ENCODE data around the gene NUCB2.

The NUCB2 gene

DNA sequence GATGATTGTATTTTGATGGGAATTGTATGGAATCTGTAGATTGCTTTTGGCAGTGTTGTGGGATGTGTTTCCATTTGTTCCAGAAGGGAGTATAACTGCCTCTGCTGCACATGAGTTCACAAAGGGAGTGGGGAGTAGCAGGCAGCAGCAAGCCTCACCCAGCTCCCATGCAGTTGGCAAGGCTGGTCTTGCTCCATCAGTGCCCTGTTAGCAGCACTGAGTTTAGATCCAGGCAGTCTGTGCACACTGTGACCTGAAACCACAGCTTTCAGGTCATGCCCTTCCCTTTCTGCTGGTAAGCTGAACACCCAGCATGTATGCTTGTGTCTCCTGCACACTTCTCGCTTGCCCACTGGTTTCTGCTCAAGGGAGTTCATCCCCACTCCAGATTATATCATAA lies 3.7 kb upstream of the NUCB2 start:
- H3K4me3 ChIP-seq (replicated peaks; ENCODE audit: low read depth, low read length), result no peak overlapping the region
- no peak for DNase-seq (ENCODE audit: low read depth)
- TF ChIP-seq, protein P1, sequence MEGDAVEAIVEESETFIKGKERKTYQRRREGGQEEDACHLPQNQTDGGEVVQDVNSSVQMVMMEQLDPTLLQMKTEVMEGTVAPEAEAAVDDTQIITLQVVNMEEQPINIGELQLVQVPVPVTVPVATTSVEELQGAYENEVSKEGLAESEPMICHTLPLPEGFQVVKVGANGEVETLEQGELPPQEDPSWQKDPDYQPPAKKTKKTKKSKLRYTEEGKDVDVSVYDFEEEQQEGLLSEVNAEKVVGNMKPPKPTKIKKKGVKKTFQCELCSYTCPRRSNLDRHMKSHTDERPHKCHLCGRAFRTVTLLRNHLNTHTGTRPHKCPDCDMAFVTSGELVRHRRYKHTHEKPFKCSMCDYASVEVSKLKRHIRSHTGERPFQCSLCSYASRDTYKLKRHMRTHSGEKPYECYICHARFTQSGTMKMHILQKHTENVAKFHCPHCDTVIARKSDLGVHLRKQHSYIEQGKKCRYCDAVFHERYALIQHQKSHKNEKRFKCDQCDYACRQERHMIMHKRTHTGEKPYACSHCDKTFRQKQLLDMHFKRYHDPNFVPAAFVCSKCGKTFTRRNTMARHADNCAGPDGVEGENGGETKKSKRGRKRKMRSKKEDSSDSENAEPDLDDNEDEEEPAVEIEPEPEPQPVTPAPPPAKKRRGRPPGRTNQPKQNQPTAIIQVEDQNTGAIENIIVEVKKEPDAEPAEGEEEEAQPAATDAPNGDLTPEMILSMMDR (IDR thresholded peaks at IDR 0.05; ENCODE audit: low read length, missing control alignments), result no peak

DNA sequence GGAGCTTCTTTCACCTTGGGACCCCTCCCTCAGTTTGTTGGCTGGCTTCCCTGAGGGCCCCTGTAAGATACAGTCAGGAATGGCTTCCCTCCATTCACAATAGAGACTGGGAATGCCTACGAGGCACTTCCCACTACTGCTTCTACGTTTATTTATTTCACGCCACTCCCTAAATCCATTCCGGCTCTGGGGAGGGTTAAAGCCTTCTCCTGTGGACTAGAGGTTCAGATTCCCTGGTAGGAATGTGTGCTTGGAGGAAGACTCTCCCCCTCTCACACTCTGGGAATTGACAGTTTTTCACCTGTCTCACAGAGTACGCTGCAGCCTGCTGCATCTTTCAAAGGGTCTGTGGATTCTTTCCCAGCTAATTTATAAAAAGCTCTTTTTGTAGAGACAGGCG lies 3.3 kb upstream of the NUCB2 start:
- no peak for DNase-seq (ENCODE audit: low read depth)
- H3K4me3 ChIP-seq (replicated peaks; ENCODE audit: low read depth, low read length), result no peak overlapping the region
- TF ChIP-seq, protein P1 (IDR thresholded peaks at IDR 0.05; ENCODE audit: low read length, missing control alignments), result no peak

DNA sequence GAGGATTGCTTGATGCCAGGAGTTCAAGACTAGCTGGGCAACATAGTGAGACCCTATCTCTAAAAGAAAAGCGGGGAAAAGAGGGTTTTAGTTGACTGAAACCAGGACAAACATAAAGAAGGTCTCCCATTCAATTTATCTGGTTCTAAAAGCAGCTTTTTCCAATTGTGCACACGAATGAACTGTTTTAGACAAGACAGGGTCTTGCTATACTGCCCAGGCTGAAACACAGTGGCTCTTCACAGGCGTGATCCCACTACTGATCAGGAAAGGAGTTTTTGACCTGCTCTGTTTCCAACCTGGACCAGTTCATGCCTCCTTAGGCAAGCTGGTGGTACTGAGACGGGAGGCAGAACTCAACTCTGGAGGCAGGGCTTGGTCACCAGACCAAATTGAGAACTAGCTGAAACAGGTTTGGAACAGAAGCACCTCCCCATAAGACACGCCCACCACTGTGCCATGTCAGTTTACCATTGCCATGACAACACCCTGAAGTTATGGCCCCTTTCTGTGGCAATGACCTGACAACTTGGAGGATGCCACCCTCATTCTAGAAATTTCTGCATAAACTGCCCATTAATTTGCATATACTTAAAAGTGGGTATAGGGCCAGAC lies 2.8 kb upstream of the NUCB2 start:
- TF ChIP-seq, protein P1 (IDR thresholded peaks at IDR 0.05; ENCODE audit: low read length, missing control alignments), result no peak
- DNase-seq (ENCODE audit: low read depth), result no peak
- no peak overlapping the region for H3K4me3 ChIP-seq (replicated peaks; ENCODE audit: low read depth, low read length)

DNA sequence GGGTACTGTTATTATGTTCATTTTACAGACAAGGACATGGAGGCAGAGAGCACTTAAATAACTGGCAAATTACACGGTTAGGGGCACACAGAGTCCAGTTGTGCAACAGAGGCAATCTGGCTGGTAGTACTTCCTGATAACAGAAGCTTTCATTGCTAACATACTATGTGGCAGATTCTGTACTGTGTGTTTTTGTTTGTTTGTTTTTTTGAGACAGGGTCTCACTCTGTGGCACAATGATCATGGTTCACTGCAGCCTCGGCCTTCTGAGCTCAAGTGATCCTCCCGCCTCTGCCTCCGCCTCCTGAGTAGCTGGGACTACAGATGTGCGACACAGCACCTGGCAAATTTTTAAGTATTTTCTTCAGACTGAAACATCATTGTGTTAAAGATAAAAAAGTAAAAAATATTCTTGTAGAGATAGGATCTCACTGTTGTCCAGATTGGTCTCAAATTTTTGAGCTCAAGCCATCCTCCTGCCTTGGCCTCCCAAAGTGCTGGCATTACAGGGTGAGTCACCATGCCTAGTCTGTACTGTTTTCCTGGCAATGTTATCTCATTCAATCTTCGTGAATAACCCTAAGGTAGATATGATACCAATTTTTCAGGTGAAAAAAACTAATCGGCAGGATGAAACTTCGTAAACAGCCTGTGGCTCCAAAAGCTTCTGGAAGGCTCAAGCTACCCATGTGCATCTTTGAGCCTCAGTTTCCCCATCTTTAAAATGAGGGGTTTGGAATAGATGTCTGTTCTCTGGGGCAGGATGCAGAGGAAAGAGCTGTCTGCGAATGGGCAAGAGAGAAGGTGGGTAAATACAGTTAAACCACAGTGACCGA lies 921 bp upstream of the NUCB2 start:
- TF ChIP-seq, protein P1 (IDR thresholded peaks at IDR 0.05; ENCODE audit: low read length, missing control alignments), result no peak
- DNase-seq (ENCODE audit: low read depth), result no peak
- H3K4me3 ChIP-seq (replicated peaks; ENCODE audit: low read depth, low read length), result peak overlapping the region; percentile 87

DNA sequence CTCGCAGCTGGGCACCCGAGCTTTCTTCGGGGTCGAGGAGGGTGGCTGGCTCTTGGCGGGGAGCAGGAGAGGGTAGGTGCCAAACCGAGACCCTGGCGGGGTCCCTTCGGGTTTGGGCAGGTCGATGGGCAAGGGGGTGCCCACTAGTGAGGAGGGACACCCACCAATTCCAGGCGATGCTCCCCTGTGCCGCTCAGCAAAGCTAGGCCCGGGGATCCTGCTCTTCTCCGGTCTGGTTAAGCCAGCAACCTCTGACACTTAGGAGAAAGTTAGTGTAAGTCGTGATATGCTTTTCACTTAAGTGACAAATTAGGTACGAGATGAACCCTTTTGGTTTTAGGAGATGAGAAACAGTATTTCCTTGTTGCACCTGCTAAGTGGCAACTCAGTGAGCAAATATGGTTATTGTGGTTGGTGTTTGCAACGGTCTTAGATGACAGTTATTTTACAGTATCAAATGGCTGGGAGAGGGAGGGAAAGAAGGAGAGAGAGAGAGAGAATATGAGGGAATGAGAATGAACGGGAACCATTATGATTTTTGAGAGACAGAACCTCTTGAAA lies 565 bp downstream of the NUCB2 start:
- TF ChIP-seq, protein P1 (IDR thresholded peaks at IDR 0.05; ENCODE audit: low read length, missing control alignments), result no peak
- peak; percentile 50 for DNase-seq (ENCODE audit: low read depth)
- peak overlapping the region; percentile 87 for H3K4me3 ChIP-seq (replicated peaks; ENCODE audit: low read depth, low read length)

DNA sequence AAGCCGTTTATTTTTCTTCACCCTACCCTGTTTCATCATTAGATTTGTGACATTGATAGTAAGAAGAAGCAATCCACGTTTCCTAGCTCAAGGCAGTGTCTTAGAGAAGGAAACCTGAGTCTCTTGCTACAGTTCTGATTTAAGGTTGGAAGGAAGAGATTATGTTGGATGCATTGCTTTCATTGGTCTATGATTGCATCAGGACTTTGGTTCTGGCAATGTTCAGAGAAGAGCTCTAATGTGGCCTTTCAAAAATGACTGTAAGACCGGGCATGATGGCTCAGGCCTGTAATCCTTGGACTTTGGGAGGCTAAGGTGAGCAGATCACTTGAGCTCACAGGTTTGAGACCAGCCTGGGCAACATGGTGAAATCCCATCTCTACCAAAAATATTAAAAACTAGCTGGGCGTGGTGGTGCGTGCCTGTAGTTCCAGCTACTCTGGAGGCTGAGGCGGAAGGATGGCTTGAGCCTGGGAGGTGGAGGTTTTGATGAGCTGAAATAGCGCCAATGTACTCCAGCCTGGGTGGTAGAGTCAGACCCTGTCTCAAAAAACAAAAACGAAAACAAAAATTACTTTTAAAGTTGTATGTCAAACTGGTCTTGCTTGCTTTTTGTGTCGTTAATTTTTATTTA lies 4.1 kb downstream of the NUCB2 start:
- no peak overlapping the region for H3K4me3 ChIP-seq (replicated peaks; ENCODE audit: low read depth, low read length)
- TF ChIP-seq, protein P1 (IDR thresholded peaks at IDR 0.05; ENCODE audit: low read length, missing control alignments), result no peak
- DNase-seq (ENCODE audit: low read depth), result no peak
